ENCODE results near the gene COPB1.
A peak's percentile ranks its signal among the peaks of the same experiment; 100 is the strongest.

COPB1 gene

GRCh38 chr11:14500181-14500651 lies 605 bp upstream of the COPB1 start:
- peaks cover 31% of the 10 kb centered on the region for H3K36me3 ChIP-seq (replicated peaks; ENCODE audit: low read depth, low read length)
- H3K79me2 ChIP-seq (ENCODE audit: low read length) = peaks cover 31% of the 10 kb centered on the region

GRCh38 chr11:14499178-14499559 lies 442 bp downstream of the COPB1 start:
- Histone ChIP-seq H3K4me2 (ENCODE audit: low read length) (peak overlapping the region; percentile 78), H3K4me1 (ENCODE audit: low read length) (peaks cover 15% of the 10 kb centered on the region; the same call in 1 of the 2 replicates), H3K36me3 (replicated peaks; ENCODE audit: low read depth, low read length) (peaks cover 29% of the 10 kb centered on the region), H3K27me3 (ENCODE audit: low read depth, low read length) (no peaks in the 10 kb centered on the region), H3K79me2 (ENCODE audit: low read length) (peaks cover 31% of the 10 kb centered on the region), H4K20me1 (ENCODE audit: insufficient read depth, low read length) (no peaks in the 10 kb centered on the region), H3K9ac (ENCODE audit: low read length) (peak overlapping the region; percentile 73), H3K4me3 (ENCODE audit: low read length) (peak overlapping the region; percentile 87), H3K9me3 (ENCODE audit: insufficient read depth, low read length) (no peaks in the 10 kb centered on the region), H3K27ac (ENCODE audit: low read length) (0 out of 2 replicates have a peak overlapping the region, but pooled peaks have one; percentile 54), H2AFZ (ENCODE audit: low read depth, low read length) (no peak overlapping the region)
- TF ChIP-seq, protein P1, sequence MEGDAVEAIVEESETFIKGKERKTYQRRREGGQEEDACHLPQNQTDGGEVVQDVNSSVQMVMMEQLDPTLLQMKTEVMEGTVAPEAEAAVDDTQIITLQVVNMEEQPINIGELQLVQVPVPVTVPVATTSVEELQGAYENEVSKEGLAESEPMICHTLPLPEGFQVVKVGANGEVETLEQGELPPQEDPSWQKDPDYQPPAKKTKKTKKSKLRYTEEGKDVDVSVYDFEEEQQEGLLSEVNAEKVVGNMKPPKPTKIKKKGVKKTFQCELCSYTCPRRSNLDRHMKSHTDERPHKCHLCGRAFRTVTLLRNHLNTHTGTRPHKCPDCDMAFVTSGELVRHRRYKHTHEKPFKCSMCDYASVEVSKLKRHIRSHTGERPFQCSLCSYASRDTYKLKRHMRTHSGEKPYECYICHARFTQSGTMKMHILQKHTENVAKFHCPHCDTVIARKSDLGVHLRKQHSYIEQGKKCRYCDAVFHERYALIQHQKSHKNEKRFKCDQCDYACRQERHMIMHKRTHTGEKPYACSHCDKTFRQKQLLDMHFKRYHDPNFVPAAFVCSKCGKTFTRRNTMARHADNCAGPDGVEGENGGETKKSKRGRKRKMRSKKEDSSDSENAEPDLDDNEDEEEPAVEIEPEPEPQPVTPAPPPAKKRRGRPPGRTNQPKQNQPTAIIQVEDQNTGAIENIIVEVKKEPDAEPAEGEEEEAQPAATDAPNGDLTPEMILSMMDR (IDR thresholded peaks at IDR 0.05; ENCODE audit: low read depth, low read length) = no peak
- TF ChIP-seq EZH2phosphoT487 (IDR thresholded peaks at IDR 0.05; ENCODE audit: low read depth) = no peak

More at GRCh38 chr11:14500181-14500651, 605 bp upstream of the COPB1 start:
- H3K27me3 ChIP-seq (ENCODE audit: low read depth, low read length) = no peaks in the 10 kb centered on the region
- H2AFZ ChIP-seq (ENCODE audit: low read depth, low read length) = peak overlapping the region; percentile 92
- no peaks in the 10 kb centered on the region for H4K20me1 ChIP-seq (ENCODE audit: insufficient read depth, low read length)
- H3K4me1 ChIP-seq (ENCODE audit: low read length) = peaks cover 15% of the 10 kb centered on the region; the same call in 1 of the 2 replicates
- no peaks in the 10 kb centered on the region for H3K9me3 ChIP-seq (ENCODE audit: insufficient read depth, low read length)
- H3K27ac ChIP-seq (ENCODE audit: low read length) = peak overlapping the region; percentile 64
- peak overlapping the region; percentile 72 for H3K4me2 ChIP-seq (ENCODE audit: low read length)
- TF ChIP-seq, protein P1 (IDR thresholded peaks at IDR 0.05; ENCODE audit: low read depth, low read length) = no peak
- no peak for TF ChIP-seq EZH2phosphoT487 (IDR thresholded peaks at IDR 0.05; ENCODE audit: low read depth)
- H3K4me3 ChIP-seq (ENCODE audit: low read length) = peak overlapping the region; percentile 87
- H3K9ac ChIP-seq (ENCODE audit: low read length) = peak overlapping the region; percentile 73

DNA sequence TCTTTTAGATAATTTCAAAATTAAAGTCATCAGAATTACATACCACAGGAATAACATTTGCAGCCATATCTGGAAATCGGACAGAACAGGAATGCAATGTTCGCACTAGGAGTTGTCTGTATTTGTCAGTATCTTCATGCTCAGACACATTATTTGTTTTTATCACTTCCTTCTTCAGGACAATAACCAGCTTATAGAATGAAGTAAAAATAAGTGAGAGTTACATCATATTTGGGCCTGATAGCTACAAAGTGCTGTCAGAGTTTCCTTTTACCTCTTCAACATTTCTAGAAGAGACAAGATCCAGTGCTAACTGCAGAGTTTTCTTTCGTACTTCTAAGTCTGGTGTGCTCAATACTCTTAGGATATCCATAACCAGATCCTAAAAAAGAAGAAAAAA lies 18.9 kb downstream of the COPB1 start:
- Histone ChIP-seq H3K4me3 (ENCODE audit: low read length) (no peak overlapping the region), H2AFZ (ENCODE audit: low read depth, low read length) (no peak overlapping the region), H3K4me1 (ENCODE audit: low read length) (no peaks in the 10 kb centered on the region), H4K20me1 (ENCODE audit: insufficient read depth, low read length) (no peaks in the 10 kb centered on the region), H3K36me3 (replicated peaks; ENCODE audit: low read depth, low read length) (peaks cover 60% of the 10 kb centered on the region), H3K9ac (ENCODE audit: low read length) (no peak overlapping the region), H3K9me3 (ENCODE audit: insufficient read depth, low read length) (no peaks in the 10 kb centered on the region), H3K79me2 (ENCODE audit: low read length) (no peaks in the 10 kb centered on the region), H3K27me3 (ENCODE audit: low read depth, low read length) (no peaks in the 10 kb centered on the region), H3K27ac (ENCODE audit: low read length) (peak overlapping the region; percentile 29), H3K4me2 (ENCODE audit: low read length) (no peak overlapping the region)
- TF ChIP-seq, protein P1 (IDR thresholded peaks at IDR 0.05; ENCODE audit: low read depth, low read length) = no peak
- no peak for TF ChIP-seq EZH2phosphoT487 (IDR thresholded peaks at IDR 0.05; ENCODE audit: low read depth)

DNA sequence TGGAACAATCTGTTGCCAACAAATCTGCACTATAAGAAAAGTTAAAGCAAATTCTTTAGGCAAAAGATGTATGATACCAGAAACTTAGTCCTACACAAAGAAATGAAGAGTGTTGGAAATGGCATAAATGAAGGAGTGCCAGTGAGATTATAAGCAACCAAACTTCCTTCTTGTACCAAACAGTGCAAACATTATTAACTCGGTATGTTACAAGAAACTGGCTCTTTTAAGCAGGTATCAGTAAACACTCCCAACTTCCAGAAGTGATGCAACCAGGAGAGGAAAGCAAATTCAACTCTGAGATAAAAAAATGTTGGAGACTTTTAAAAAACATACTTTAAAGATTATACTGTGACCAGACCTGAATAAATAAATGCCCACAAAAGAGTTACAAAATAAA lies 28.5 kb downstream of the COPB1 start:
- H4K20me1 ChIP-seq (ENCODE audit: insufficient read depth, low read length) = peaks cover 3% of the 10 kb centered on the region
- no peak overlapping the region for H3K27ac ChIP-seq (ENCODE audit: low read length)
- H3K4me2 ChIP-seq (ENCODE audit: low read length) = no peak overlapping the region
- no peaks in the 10 kb centered on the region for H3K27me3 ChIP-seq (ENCODE audit: low read depth, low read length)
- no peaks in the 10 kb centered on the region for H3K4me1 ChIP-seq (ENCODE audit: low read length)
- H2AFZ ChIP-seq (ENCODE audit: low read depth, low read length) = no peak overlapping the region
- H3K9me3 ChIP-seq (ENCODE audit: insufficient read depth, low read length) = no peaks in the 10 kb centered on the region
- no peaks in the 10 kb centered on the region for H3K79me2 ChIP-seq (ENCODE audit: low read length)
- no peak overlapping the region for H3K4me3 ChIP-seq (ENCODE audit: low read length)
- peaks cover 77% of the 10 kb centered on the region for H3K36me3 ChIP-seq (replicated peaks; ENCODE audit: low read depth, low read length)
- TF ChIP-seq EZH2phosphoT487 (IDR thresholded peaks at IDR 0.05; ENCODE audit: low read depth) = no peak
- TF ChIP-seq, protein P1 (IDR thresholded peaks at IDR 0.05; ENCODE audit: low read depth, low read length) = no peak
- no peak overlapping the region for H3K9ac ChIP-seq (ENCODE audit: low read length)

Measured in OCI-LY3 (cell line).